NCI-H146 treated with DMSO at 0.1 percent for 48 hours (cell line): ENCODE results near the gene SLC35G6.

ENCODE experiments used
- DNase-seq: peaks from one replicate; lab custom pipeline; 2025; ENCODE audit not compliant: unreplicated experiment; lab: John Stamatoyannopoulos, UW

Gene SLC35G6

GRCh38 chr17:7502171-7502847, 21.1 kb downstream of the SLC35G6 start:
- no peak for DNase-seq

GRCh38 chr17:7502987-7503386, 21.7 kb downstream of the SLC35G6 start:
- DNase-seq: no peak

GRCh38 chr17:7503521-7503920, 22.3 kb downstream of the SLC35G6 start:
- no peak for DNase-seq

DNA sequence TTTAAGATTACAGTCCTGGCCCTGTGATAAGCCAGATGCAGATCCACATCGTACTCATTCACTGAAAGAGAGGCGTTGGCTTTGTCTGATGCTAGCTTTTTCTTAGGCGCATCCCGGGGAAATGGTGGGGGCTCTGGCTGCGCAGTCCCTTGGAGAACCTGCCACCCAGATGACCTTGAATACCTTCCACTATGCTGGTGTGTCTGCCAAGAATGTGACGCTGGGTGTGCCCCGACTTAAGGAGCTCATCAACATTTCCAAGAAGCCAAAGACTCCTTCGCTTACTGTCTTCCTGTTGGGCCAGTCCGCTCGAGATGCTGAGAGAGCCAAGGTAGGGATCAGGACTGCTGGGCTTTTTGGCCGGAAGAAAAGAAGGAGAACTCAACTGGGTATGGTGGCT, 26.9 kb downstream of the SLC35G6 start:
- no peak for DNase-seq

- DNase-seq: no peak
Observed at GRCh38 chr17:7508846-7509245, 27.6 kb downstream of the SLC35G6 start.

DNA sequence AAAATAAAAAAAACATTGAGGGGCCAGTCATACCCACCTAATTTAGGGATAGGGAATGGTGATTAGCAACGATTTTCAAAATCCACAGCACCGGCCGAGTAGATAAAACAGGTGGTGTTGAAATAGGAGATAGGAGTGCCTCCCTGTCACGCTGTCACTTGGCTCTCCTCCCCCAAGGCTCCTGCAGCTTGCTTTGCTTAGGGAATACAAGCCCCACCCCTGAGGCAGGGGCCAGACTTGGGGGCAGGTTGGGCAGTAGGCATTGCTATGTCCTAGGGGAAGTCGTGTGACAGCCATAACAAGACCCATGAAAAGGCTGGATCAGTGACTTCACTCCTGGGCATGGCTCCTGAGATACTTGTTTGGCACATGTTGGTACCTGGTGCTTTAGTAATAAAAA, 28.7 kb downstream of the SLC35G6 start:
- no peak for DNase-seq

DNA sequence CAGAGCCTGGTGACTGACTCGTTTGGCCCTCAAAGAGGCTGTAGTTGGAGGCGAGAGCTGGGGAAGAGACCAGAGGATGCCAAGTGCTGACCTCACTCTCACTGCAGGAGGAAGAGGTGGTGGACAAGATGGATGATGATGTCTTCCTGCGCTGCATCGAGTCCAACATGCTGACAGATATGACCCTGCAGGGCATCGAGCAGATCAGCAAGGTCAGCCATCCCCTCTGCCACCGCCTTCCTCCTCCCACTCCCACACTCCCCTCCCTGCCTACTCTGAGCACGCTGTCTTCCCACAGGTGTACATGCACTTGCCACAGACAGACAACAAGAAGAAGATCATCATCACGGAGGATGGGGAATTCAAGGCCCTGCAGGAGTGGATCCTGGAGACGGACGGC, 29.9 kb downstream of the SLC35G6 start:
- no peak for DNase-seq

GRCh38 chr17:7512105-7512504, 30.9 kb downstream of the SLC35G6 start:
- DNase-seq: no peak

GRCh38 chr17:7512824-7513540, 31.7 kb downstream of the SLC35G6 start:
- DNase-seq: no peak

DNA sequence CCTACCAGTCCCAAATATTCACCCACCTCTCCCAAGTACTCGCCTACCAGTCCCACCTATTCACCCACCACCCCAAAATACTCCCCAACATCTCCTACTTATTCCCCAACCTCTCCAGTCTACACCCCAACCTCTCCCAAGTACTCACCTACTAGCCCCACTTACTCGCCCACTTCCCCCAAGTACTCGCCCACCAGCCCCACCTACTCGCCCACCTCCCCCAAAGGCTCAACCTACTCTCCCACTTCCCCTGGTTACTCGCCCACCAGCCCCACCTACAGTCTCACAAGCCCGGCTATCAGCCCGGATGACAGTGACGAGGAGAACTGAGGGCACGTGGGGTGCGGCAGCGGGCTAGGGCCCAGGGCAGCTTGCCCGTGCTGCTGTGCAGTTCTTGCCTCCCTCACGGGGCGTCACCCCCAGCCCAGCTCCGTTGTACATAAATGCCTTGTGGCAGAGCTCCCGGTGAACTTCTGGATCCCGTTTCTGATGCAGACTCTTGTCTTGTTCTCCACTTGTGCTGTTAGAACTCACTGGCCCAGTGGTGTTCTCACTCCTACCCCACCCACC, 32.7 kb downstream of the SLC35G6 start:
- no peak for DNase-seq

- no peak for DNase-seq
Observed at GRCh38 chr17:7515911-7516610, 34.8 kb downstream of the SLC35G6 start.

DNA sequence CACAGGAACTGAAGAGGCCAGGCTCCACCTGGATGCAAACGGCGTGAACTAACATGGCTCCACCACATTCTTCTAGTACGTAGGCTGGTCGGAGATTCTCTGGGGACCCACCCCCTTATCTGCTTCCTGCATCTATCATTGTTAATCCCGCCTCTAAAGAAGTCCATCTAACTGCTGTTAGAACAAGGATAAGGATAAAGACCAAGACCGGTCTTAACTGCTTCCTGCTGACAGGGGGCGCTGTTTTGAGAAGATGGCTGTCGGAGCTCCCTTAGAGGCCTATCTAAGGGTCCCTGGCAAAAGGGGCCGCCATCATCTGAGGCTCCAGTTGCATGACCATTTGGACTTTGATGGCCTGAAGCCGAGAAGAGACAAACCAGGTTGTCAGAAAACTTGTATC, 41.8 kb downstream of the SLC35G6 start:
- DNase-seq: no peak

DNA sequence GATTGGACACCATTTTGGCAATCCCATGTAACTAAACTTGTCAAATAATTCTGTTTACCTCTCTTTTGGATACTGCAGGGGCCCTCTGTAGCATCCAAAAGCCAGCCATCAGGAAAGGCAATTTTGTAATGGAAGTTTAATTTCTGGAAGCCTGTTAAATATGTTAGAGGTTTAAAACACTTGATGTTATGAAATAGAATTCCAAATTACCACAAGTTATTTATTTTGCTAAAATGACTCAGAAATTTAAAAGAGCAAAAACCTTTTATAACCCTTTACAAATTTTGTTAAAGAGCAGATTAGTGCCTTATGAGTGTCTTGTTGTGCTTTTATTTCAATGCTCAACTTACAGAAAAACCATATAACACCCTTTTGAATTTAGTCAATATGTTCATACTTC, 47.6 kb downstream of the SLC35G6 start:
- DNase-seq: no peak

GRCh38 chr17:7530023-7530900, 49.0 kb downstream of the SLC35G6 start:
- no peak for DNase-seq
